Spleen (tissue), 11 donors: ENCODE results near the gene GALNT7. TPM values are rescaled to one million over a fixed set of nuclear protein-coding genes. Genes with fewer than 3 reads are reported as not detected.

ENCODE experiments used
- DNase-seq: peaks from one replicate; pipeline ENCODE4 v3.0.0-alpha.2; 2020
- H3K27ac ChIP-seq, 8 donors: fragments of 200-600 bp; sonication (generic) in 7 of 8; 1 replicate in 4 of 8; 2 replicates in 4 of 8; pipeline versions ENCODE4 v1.5.0 to v1.8.0; 2016 to 2021; ENCODE audit warnings: inconsistent platforms in 4 of 8, mild to moderate bottlenecking in 4 of 8, moderate library complexity in 1 of 8
- H3K27me3 ChIP-seq, 7 donors: fragments of 200-600 bp; sonication (generic) in 6 of 7; replicated peaks in 1 of 7; 1 replicate in 4 of 7; 2 replicates in 3 of 7; pipeline versions ENCODE4 v1.5.0 to v1.8.0; 2016 to 2021; ENCODE audit warnings: inconsistent platforms in 3 of 7, mild to moderate bottlenecking in 1 of 7
- H3K36me3 ChIP-seq, 6 donors: fragments of 200-600 bp; sonication (generic) in 5 of 6; 1 replicate in 4 of 6; 2 replicates in 2 of 6; pipeline versions ENCODE4 v1.5.0 to v1.8.0; 2016 to 2021; ENCODE audit warnings: inconsistent platforms in 2 of 6
- H3K4me1 ChIP-seq, 6 donors: fragments of 200-600 bp; sonication (generic) in 5 of 6; 1 replicate in 3 of 6; 2 replicates in 3 of 6; pipeline versions ENCODE4 v1.5.0 to v1.8.0; 2016 to 2021; ENCODE audit warnings: inconsistent platforms in 3 of 6
- H3K4me3 ChIP-seq, 8 donors: fragments of 200-600 bp; sonication (generic) in 7 of 8; 1 replicate in 4 of 8; 2 replicates in 4 of 8; pipeline versions ENCODE4 v1.5.0 to v1.8.0; 2016 to 2021; ENCODE audit warnings: inconsistent platforms in 4 of 8, mild to moderate bottlenecking in 4 of 8, moderate library complexity in 2 of 8
- H3K9me3 ChIP-seq, 8 donors: fragments of 200-600 bp; sonication (generic) in 7 of 8; 1 replicate in 4 of 8; 2 replicates in 4 of 8; pipeline versions ENCODE4 v1.5.0 to v1.8.0; 2016 to 2021; ENCODE audit warnings: inconsistent platforms in 4 of 8
- POLR2A ChIP-seq, 3 donors: fragments of 450-650 bp; IDR thresholded peaks; one replicate each; pipeline ENCODE4 v1.5.1; 2017; ENCODE audit warnings: antibody characterized with exemption in 3 of 3, mild to moderate bottlenecking in 1 of 3
- POLR2AphosphoS5 ChIP-seq, 3 donors: sonication (generic); formaldehyde crosslinking; IDR thresholded peaks; one replicate each; pipeline ENCODE4 v1.5.1; 2017; ENCODE audit warnings: antibody characterized with exemption in 3 of 3
- WGBS, 5 donors: extraction: QIAGEN DNeasy Blood & Tissue Kit in 3 of 5; methylation state at CpG; one replicate each; pipeline versions ENCODE4 v1.1.5 to v1.1.7; 2013 to 2018; 5-methylcytosine and 5-hydroxymethylcytosine counted together
- intact Hi-C: fragments of 100-400 bp; cut with DNase I; formaldehyde crosslinking; loops from one replicate; pipeline ENCODE4 v1.15.0; 2023; ENCODE audit warnings: low total_unique reads
- polyA plus RNA-seq, 3 donors: library from polyadenylated mRNA; stranded (reverse); fragments of 200-250 nt; gene quantifications; one replicate each; pipeline ENCODE4 v1.2.1, GENCODE V29; 2013
- total RNA-seq, 7 donors: library from RNA; depleted of rRNA in 3 of 7; stranded (reverse); fragments of >200 nt in 3 of 7; fragmentation: NEBNext Ultra II Directional in 4 of 7; extraction: Animal tissue kit (Norgen Biotek cat#: 25700) in 4 of 7; gene quantifications; one replicate each; pipeline versions ENCODE4 v1.1.0 to v1.2.1, GENCODE V29; 2016 to 2021
- TF ChIP-seq, protein P1 (sequence below), 11 experiments: fragments of 200-600 bp in 7 of 11; fragments of 450-650 bp in 4 of 11; sonication (generic) in 4 of 11; IDR thresholded peaks in 8 of 11; conservative IDR thresholded peaks in 3 of 11; 1 replicate in 7 of 11; 2 replicates in 4 of 11; pipeline versions ENCODE4 v1.4.0 to v1.8.0; 2016 to 2021; ENCODE audit warnings: antibody characterized with exemption in 11 of 11, inconsistent platforms in 4 of 11, mild to moderate bottlenecking in 1 of 11
- donor health status: healthy with polysubstance abuse.
- donor health status: DM: no; HTN: no; CAD: no; lungs with moderate emphysema.
- donor health status: DM: no; HTN: no; CAD: no.
- donor health status: Bipolar disorder and iron deficiency.
- donor health status: healthy.
- donor health status: DM: no; HTN: no; CAD: no.
- donor health status: DM: yes; HTN: yes; CAD: no.

The GALNT7 gene
- total and polyA plus RNA-seq, 10 donors = 7.6 to 28.5 (median 20.9) TPM

DNA sequence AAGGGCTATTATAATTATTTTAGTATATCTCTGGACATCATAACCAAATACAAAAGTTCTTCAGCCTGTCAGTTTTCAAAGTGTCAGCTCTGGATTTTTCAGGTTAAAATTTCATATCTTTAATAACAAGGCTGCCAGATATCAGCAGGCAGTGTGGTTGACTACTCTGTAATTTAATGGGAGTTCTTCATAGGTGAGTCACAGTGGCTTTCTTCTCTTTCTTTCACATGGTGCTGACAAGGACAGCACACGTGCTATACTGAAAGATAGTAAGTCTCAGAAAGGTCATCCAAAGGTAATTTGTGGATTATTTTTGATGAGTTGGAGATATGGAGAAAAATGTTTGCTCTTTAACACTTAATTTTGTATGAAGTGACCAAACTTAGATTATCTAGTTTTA lies 43.2 kb downstream of the GALNT7 start:
- WGBS, 5 donors = 67 to 89% (median 82%) methylated on average over 1 of the region's 1 CpG
- H3K4me1 ChIP-seq = no peaks in the 10 kb centered on the region
- no peak for DNase-seq
- H3K4me3 ChIP-seq = no peak overlapping the region
- H3K27ac ChIP-seq = no peak overlapping the region
- no peaks in the 10 kb centered on the region for H3K9me3 ChIP-seq
- intact Hi-C loops = no loop called here
- H3K36me3 ChIP-seq = no peaks in the 10 kb centered on the region
- TF ChIP-seq POLR2AphosphoS5 (IDR thresholded peaks at IDR 0.05) (no peak), POLR2A (IDR thresholded peaks at IDR 0.05) (no peak)
- TF ChIP-seq, protein P1, sequence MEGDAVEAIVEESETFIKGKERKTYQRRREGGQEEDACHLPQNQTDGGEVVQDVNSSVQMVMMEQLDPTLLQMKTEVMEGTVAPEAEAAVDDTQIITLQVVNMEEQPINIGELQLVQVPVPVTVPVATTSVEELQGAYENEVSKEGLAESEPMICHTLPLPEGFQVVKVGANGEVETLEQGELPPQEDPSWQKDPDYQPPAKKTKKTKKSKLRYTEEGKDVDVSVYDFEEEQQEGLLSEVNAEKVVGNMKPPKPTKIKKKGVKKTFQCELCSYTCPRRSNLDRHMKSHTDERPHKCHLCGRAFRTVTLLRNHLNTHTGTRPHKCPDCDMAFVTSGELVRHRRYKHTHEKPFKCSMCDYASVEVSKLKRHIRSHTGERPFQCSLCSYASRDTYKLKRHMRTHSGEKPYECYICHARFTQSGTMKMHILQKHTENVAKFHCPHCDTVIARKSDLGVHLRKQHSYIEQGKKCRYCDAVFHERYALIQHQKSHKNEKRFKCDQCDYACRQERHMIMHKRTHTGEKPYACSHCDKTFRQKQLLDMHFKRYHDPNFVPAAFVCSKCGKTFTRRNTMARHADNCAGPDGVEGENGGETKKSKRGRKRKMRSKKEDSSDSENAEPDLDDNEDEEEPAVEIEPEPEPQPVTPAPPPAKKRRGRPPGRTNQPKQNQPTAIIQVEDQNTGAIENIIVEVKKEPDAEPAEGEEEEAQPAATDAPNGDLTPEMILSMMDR (IDR thresholded peaks at IDR 0.05 in 8 of 11, conservative IDR thresholded peaks at IDR 0.05 in 3 of 11) = no peak
- H3K27me3 ChIP-seq = no peaks in the 10 kb centered on the region

- Histone ChIP-seq H3K4me1 (no peaks in the 10 kb centered on the region), H3K9me3 (no peaks in the 10 kb centered on the region), H3K4me3 (no peak overlapping the region), H3K27ac (no peak overlapping the region), H3K27me3 (no peaks in the 10 kb centered on the region), H3K36me3 (no peaks in the 10 kb centered on the region)
- intact Hi-C loops = no loop called here
- no peak for TF ChIP-seq POLR2AphosphoS5 (IDR thresholded peaks at IDR 0.05)
- TF ChIP-seq, protein P1 (IDR thresholded peaks at IDR 0.05 in 8 of 11, conservative IDR thresholded peaks at IDR 0.05 in 3 of 11) = no peak
- TF ChIP-seq POLR2A (IDR thresholded peaks at IDR 0.05) = no peak
- 60 to 84% (median 80%) methylated on average over 1 of the region's 1 CpG for WGBS, 5 donors
- no peak for DNase-seq
These were observed 43.8 kb downstream of the GALNT7 start for GRCh38 chr4:173212379-173212778.

DNA sequence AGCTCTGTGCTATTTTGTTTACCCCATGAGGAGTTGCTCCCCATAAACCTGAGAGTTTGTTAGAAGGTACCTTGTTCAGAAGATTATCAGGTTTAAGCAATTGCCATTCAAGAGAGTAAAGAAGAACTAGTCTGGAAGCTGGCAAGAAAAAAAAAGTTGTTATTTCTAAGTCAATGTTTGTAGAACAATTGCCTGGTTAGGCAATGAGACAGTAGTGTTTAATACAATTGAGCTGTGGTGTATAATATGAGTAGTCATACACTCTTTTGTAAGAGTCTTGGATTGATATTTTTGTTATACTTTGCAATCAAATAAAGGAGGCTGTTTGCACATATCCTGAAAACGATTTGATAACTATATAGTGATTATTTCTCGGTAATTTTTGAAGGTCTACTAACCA lies 44.7 kb downstream of the GALNT7 start:
- Histone ChIP-seq H3K36me3 (no peaks in the 10 kb centered on the region), H3K9me3 (no peaks in the 10 kb centered on the region), H3K4me1 (peaks cover 0 to 2% (median 0%) of the 10 kb centered on the region in 6 donors), H3K27ac (no peak overlapping the region), H3K27me3 (no peaks in the 10 kb centered on the region), H3K4me3 (no peak overlapping the region)
- no peak for TF ChIP-seq POLR2A (IDR thresholded peaks at IDR 0.05)
- TF ChIP-seq, protein P1 (IDR thresholded peaks at IDR 0.05 in 8 of 11, conservative IDR thresholded peaks at IDR 0.05 in 3 of 11) = no peak
- no peak for TF ChIP-seq POLR2AphosphoS5 (IDR thresholded peaks at IDR 0.05)
- 87 to 96% (median 94%) methylated on average over 2 of the region's 2 CpGs for WGBS, 5 donors
- intact Hi-C loops = no loop called here
- no peak for DNase-seq

GRCh38 chr4:173214231-173214630 lies 45.6 kb downstream of the GALNT7 start:
- no peak overlapping the region for H3K4me3 ChIP-seq
- H3K27ac ChIP-seq = no peak overlapping the region
- H3K9me3 ChIP-seq = no peaks in the 10 kb centered on the region
- WGBS, 5 donors = 73 to 83% (median 82%) methylated on average over 1 of the region's 1 CpG
- H3K4me1 ChIP-seq = peaks cover 0 to 7% (median 0%) of the 10 kb centered on the region in 6 donors
- H3K36me3 ChIP-seq = no peaks in the 10 kb centered on the region
- no peak for TF ChIP-seq POLR2A (IDR thresholded peaks at IDR 0.05)
- TF ChIP-seq, protein P1 (IDR thresholded peaks at IDR 0.05 in 8 of 11, conservative IDR thresholded peaks at IDR 0.05 in 3 of 11) = no peak
- TF ChIP-seq POLR2AphosphoS5 (IDR thresholded peaks at IDR 0.05) = no peak
- no peak for DNase-seq
- H3K27me3 ChIP-seq = no peaks in the 10 kb centered on the region
- intact Hi-C loops = no loop called here
